GM12878 (cell line): ENCODE measurements around the gene RAC3. TPM values are rescaled to one million over a fixed set of nuclear protein-coding genes. Genes with fewer than 3 reads are reported as not detected.

Source experiments
- ATAC-seq: fragments of 200-7000 bp; cut with Tn5 transposase; 3 replicates; pipeline ENCODE4 v1.9.1; 2020; ENCODE audit warnings: mild to moderate bottlenecking, moderate library complexity
- BruUV-seq: library from RNA; stranded (reverse); fragments of 400-500 nt; replicated peaks from 2 replicates; lab custom pipeline; 2021; lab: Mats Ljungman, UMichigan
- CTCF ChIA-PET: fragments of 300-600 bp; sonication (Branson Sonifier 250); formaldehyde crosslinking; extraction: SDS; loops from one replicate; lab custom pipeline; 2021; ENCODE audit warnings: inconsistent platforms; lab: Yijun Ruan, JAX
- POLR2A ChIA-PET: fragments of 350-600 bp; formaldehyde crosslinking; extraction: SDS; loops from one replicate; lab custom pipeline; 2021; ENCODE audit warnings: inconsistent platforms; lab: Charles Lee
- RAD21 ChIA-PET: fragments of 300-600 bp; sonication (Branson Sonifier 250); formaldehyde crosslinking; loops from one replicate; lab custom pipeline; 2023; ENCODE audit warnings: antibody characterized with exemption; ENCODE audit not compliant: unreplicated experiment; lab: Charles Lee
- SMC1A ChIA-PET: fragments of 300-600 bp; sonication (Branson Sonifier 250); formaldehyde crosslinking; loops from one replicate; lab custom pipeline; 2023; ENCODE audit not compliant: unreplicated experiment, uncharacterized antibody; lab: Charles Lee
- DNase-seq: peaks from one replicate; pipeline ENCODE4 v3.0.0-alpha.2; 2011; ENCODE audit warnings: low read depth, low spot score
- FAIRE-seq: peaks from 3 replicates; lab custom pipeline; 2011; peaks lifted over from hg19 to GRCh38; lab: Jason Lieb, UNC
- H2AFZ ChIP-seq: 2 replicates; pipeline ENCODE4 v1.6.0; 2011; ENCODE audit warnings: low read depth, low read length, control low read depth; ENCODE audit not compliant: control insufficient read depth
- H3K27ac ChIP-seq: 2 replicates; pipeline ENCODE4 v1.5.1; 2011; ENCODE audit warnings: control low read depth; ENCODE audit not compliant: control insufficient read depth, insufficient read depth
- H3K27me3 ChIP-seq, 2 experiments: replicated peaks in 1 of 2; 2 replicates each; pipeline versions ENCODE4 v1.6.0 to v1.6.1; 2011; ENCODE audit warnings: low read length in 1 of 2; ENCODE audit not compliant: control insufficient read depth in 2 of 2, insufficient read depth in 2 of 2
- H3K36me3 ChIP-seq, 2 experiments: 2 replicates each; pipeline ENCODE4 v1.5.1; 2011; ENCODE audit warnings: low read length in 1 of 2; ENCODE audit not compliant: control insufficient read depth in 2 of 2, insufficient read depth in 2 of 2
- H3K4me1 ChIP-seq: 2 replicates; pipeline ENCODE4 v1.6.1; 2011; ENCODE audit warnings: mild to moderate bottlenecking, low read length, moderate library complexity, mixed read lengths; ENCODE audit not compliant: control insufficient read depth, insufficient read depth
- H3K4me2 ChIP-seq: 2 replicates; pipeline ENCODE4 v1.6.0; 2011; ENCODE audit warnings: control low read depth; ENCODE audit not compliant: control insufficient read depth, insufficient read depth
- H3K4me3 ChIP-seq: fragments of 200-600 bp; sonication (generic); 2 replicates; pipeline ENCODE4 v1.5.1; 2016
- H3K79me2 ChIP-seq: 2 replicates; pipeline ENCODE4 v1.6.0; 2011; ENCODE audit warnings: low read length; ENCODE audit not compliant: control insufficient read depth, insufficient read depth
- H3K9ac ChIP-seq: 2 replicates; pipeline ENCODE4 v1.8.0; 2011; ENCODE audit warnings: low read length, control low read depth, mixed read lengths; ENCODE audit not compliant: control insufficient read depth, insufficient read depth
- H3K9me3 ChIP-seq: replicated peaks from 3 replicates; pipeline ENCODE4 v1.5.1; 2011; ENCODE audit warnings: mild to moderate bottlenecking, low read length; ENCODE audit not compliant: control insufficient read depth, insufficient read depth
- H4K20me1 ChIP-seq: 2 replicates; pipeline ENCODE4 v1.6.0; 2011; ENCODE audit not compliant: control insufficient read depth, insufficient read depth
- BACH1 ChIP-seq: fragments of 450-650 bp; IDR thresholded peaks from 2 replicates; pipeline ENCODE4 v1.6.1; 2017; ENCODE audit warnings: mild to moderate bottlenecking, borderline replicate concordance
- BHLHE40 ChIP-seq, 2 experiments: fragments of 450-650 bp in 1 of 2; IDR thresholded peaks; 2 replicates each; pipeline ENCODE4 v1.6.1; 2011 to 2017; ENCODE audit warnings: low read depth in 2 of 2, borderline replicate concordance in 1 of 2, improper control_type of control experiment in 1 of 2, low read length in 1 of 2, mild to moderate bottlenecking in 1 of 2
- CEBPB ChIP-seq, 2 experiments: fragments of 150-350 bp in 1 of 2; IDR thresholded peaks; 2 replicates each; pipeline ENCODE4 v1.6.1; 2012 to 2014; ENCODE audit warnings: low read depth in 2 of 2, low read length in 2 of 2, borderline replicate concordance in 1 of 2, inconsistent platforms in 1 of 2
- CREB1 ChIP-seq: IDR thresholded peaks from 2 replicates; pipeline ENCODE4 v1.6.1; 2012; ENCODE audit warnings: low read depth, mild to moderate bottlenecking, inconsistent platforms
- CUX1 ChIP-seq: IDR thresholded peaks from 2 replicates; pipeline ENCODE4 v1.6.1; 2012; ENCODE audit warnings: improper control_type of control experiment, low read depth, low read length; ENCODE audit not compliant: insufficient replicate concordance
- DPF2 ChIP-seq: fragments of 450-650 bp; IDR thresholded peaks from 2 replicates; pipeline ENCODE4 v1.6.1; 2017; ENCODE audit warnings: mild to moderate bottlenecking
- EGR1 ChIP-seq, 2 experiments: IDR thresholded peaks; 1 replicate in 1 of 2; 2 replicates in 1 of 2; pipeline ENCODE4 v1.6.1; 2011 to 2012; ENCODE audit warnings: low read depth in 2 of 2, low read length in 2 of 2, borderline replicate concordance in 1 of 2, mild to moderate bottlenecking in 1 of 2, moderate library complexity in 1 of 2
- HDAC2 ChIP-seq: fragments of 200-600 bp; sonication (generic); IDR thresholded peaks from 2 replicates; pipeline ENCODE4 v1.6.1; 2017
- IKZF1 ChIP-seq: fragments of 450-650 bp; conservative IDR thresholded peaks from 2 replicates; pipeline ENCODE4 v1.6.1; 2017; ENCODE audit warnings: antibody characterized with exemption, mild to moderate bottlenecking
- MXI1 ChIP-seq: fragments of 150-350 bp; IDR thresholded peaks from 2 replicates; pipeline ENCODE4 v1.6.1; 2011; ENCODE audit warnings: low read depth, mild to moderate bottlenecking, inconsistent platforms, low read length, improper control_type of control experiment
- NBN ChIP-seq: fragments of 450-650 bp; IDR thresholded peaks from 2 replicates; pipeline ENCODE4 v1.6.1; 2016
- POLR2AphosphoS5 ChIP-seq: IDR thresholded peaks from 2 replicates; pipeline ENCODE4 v1.6.1; 2011; ENCODE audit warnings: mild to moderate bottlenecking, low read length, inconsistent platforms
- RUNX3 ChIP-seq: IDR thresholded peaks from 2 replicates; pipeline ENCODE4 v1.6.1; 2012; ENCODE audit warnings: low read length, inconsistent platforms
- SPI1 ChIP-seq: IDR thresholded peaks from 2 replicates; pipeline ENCODE4 v1.6.1; 2011; ENCODE audit warnings: low read depth, mild to moderate bottlenecking, low read length, moderate library complexity, borderline replicate concordance; ENCODE audit not compliant: insufficient read depth
- TAF1 ChIP-seq: IDR thresholded peaks from 2 replicates; pipeline ENCODE4 v1.6.1; 2011; ENCODE audit warnings: mild to moderate bottlenecking, low read depth, low read length, borderline replicate concordance
- TCF3 ChIP-seq: IDR thresholded peaks from 2 replicates; pipeline ENCODE4 v1.6.1; 2012; ENCODE audit warnings: low read depth, mild to moderate bottlenecking, low read length, borderline replicate concordance; ENCODE audit not compliant: insufficient read depth
- YY1 ChIP-seq: IDR thresholded peaks from 2 replicates; pipeline ENCODE4 v1.6.1; 2011; ENCODE audit warnings: low read depth, mild to moderate bottlenecking, low read length
- WGBS: methylation state at CpG from one replicate; pipeline ENCODE4 v1.1.6; 2016; ENCODE audit warnings: low lambda C conversion rate; ENCODE audit not compliant: insufficient replicate concordance, insufficient coverage; ENCODE audit errors: missing lambda C conversion rate; 5-methylcytosine and 5-hydroxymethylcytosine counted together
- in situ Hi-C: fragments of 300-500 bp; cut with MboI; formaldehyde crosslinking; loops from 9 replicates; pipeline ENCODE4 v1.14.3; 2018; ENCODE audit warnings: mixed read lengths
- intact Hi-C: fragments of 100-400 bp; cut with micrococcal nuclease; formaldehyde crosslinking; loops from one replicate; pipeline ENCODE4 v1.14.2; 2022; ENCODE audit not compliant: unreplicated experiment
- polyA plus RNA-seq, 11 experiments: library from polyadenylated mRNA; depleted of rRNA in 4 of 11; unstranded in 6 of 11; stranded (reverse) in 5 of 11; fragments of >200 nt; fragmentation: Nextera tagmentation in 4 of 11; fragmentation: Illumina TruSeq in 1 of 11; extraction: Ambion mirVana in 4 of 11; extraction: Trizol in 1 of 11; gene quantifications; 1 replicate in 1 of 11; 2 replicates in 10 of 11; pipeline versions ENCODE4 v1.2.1 to v1.2.3, GENCODE V29; 2011 to 2016; ENCODE audit warnings: inconsistent platforms in 2 of 11, missing spikeins in 2 of 11, low read depth in 1 of 11
- total RNA-seq, 4 experiments: library from RNA; depleted of rRNA in 3 of 4; stranded (reverse); fragments of >200 nt in 3 of 4; fragmentation: Illumina TruSeq in 1 of 4; extraction: Trizol in 1 of 4; gene quantifications; 2 replicates each; pipeline versions ENCODE4 v1.2.1 to v1.2.3, GENCODE V29; 2013 to 2021
- TF ChIP-seq, protein P1 (sequence below): IDR thresholded peaks from 2 replicates; pipeline ENCODE4 v1.6.1; 2012; ENCODE audit warnings: low read depth, low read length, improper control_type of control experiment

The RAC3 gene
- total and polyA plus RNA-seq, 10 of the 15 experiments (the other 5 are each of a cell fraction or from before 2014, with no cell fraction given): 0.11 to 32.9 (median 6.7) TPM

DNA sequence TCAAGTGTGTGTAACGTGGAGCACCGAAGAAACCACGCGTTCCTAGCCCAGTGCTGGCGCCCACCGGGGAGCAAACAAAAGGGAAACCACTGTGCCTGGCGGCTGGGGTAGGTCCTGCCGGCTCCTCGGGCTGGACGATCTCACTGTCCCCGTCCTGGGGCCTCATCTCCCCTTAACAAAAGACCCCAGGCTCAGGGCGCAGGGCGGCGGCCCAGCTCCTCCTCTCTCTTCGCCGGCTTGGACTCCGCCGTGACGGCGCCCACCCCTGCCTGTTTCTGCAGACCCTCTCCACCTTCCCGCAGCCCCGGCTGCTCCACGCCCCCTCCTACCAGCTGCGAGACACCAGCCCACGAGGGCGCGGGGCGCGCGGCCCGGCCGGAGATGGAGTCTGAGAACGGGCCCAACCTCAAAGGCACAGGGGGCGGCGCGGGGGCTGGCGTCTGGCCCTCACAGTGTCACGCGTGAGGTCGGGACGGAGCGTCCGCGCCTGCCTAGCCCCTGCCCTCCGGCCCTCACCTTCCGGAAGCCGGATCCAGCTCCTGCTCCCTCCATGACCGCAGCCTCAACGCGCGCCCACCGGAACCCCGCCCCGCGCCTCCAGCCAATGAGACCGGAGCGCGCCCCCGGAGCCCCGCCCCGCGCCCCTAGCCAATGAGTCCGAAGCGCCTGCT is 9.0 kb upstream of the RAC3 start, which contains the start of gene CENPX:
Gene CENPX (minus strand): TSS at position 569 of the 671 bp plus-strand sequence. CDS start 17 bp downstream, at position 552.
- RAD21 ChIA-PET: interaction anchor here (0.6 to 4.4 kb wide), 8 partner anchors 12 to 132 kb away, joined by 3 to 68 read pairs (median 6); partner anchors contain the start of genes DCXR and NOTUM
- H3K27ac ChIP-seq: peak within 1 kb of the TSS; percentile 69
- intact Hi-C loops (loop anchor here (5.0 kb wide), 1 partner anchor 160 kb away; the partner anchor contains the start of gene P4HB), in situ Hi-C loops (no loop called here)
- SMC1A ChIA-PET: interaction anchor here (0.9 to 1.8 kb wide), 7 partner anchors 15 to 287 kb away, joined by 3 to 9 read pairs (median 4); partner anchors contain the start of gene DCXR
- H3K36me3 ChIP-seq: no peaks in the 10 kb centered on the region; a peak in 2 of 4 replicates
- H3K9me3 ChIP-seq: no peaks in the 10 kb centered on the region
- ATAC-seq: no peak
- no peaks in the 10 kb centered on the region for H3K27me3 ChIP-seq
- peak within 1 kb of the TSS; percentile 96 for H3K4me2 ChIP-seq
- WGBS: 1% methylated on average over 44 of the region's 64 CpGs
- H3K9ac ChIP-seq: peak within 1 kb of the TSS; percentile 85
- H2AFZ ChIP-seq: peak within 1 kb of the TSS; percentile 94
- no peak for FAIRE-seq
- no peaks in the 10 kb centered on the region for H4K20me1 ChIP-seq
- CTCF ChIA-PET: interaction anchor here (0.6 to 5.0 kb wide), 12 partner anchors 12 to 288 kb away, joined by 3 to 89 read pairs (median 5); partner anchors contain the start of genes DCXR and NOTUM
- DNase-seq: no peak
- peaks cover 14% of the 10 kb centered on the region for H3K4me1 ChIP-seq
- TSS peak; percentile 75 for BruUV-seq
- H3K4me3 ChIP-seq: peak within 1 kb of the TSS; percentile 95
- POLR2A ChIA-PET: interaction anchor here (0.6 to 2.6 kb wide), 10 partner anchors 15 to 189 kb away, joined by 3 to 13 read pairs (median 4); partner anchors contain the start of genes ALYREF, ANAPC11, DCXR and FASN
- H3K79me2 ChIP-seq: peaks cover 26% of the 10 kb centered on the region
- TF ChIP-seq DPF2 (no peak), NBN (0 out of 2 replicates have a peak, but pooled peaks have one; percentile 31), YY1 (peak; percentile 64), BHLHE40 (IDR thresholded peaks at IDR 0.05; ENCODE audit: borderline replicate concordance in 1 of 2, low read depth in 2 of 2, low read length in 1 of 2) (peak; percentile 6 to 67; a peak in 2 of 4 replicates), EGR1 (IDR thresholded peaks at IDR 0.05; ENCODE audit: borderline replicate concordance in 1 of 2, low read depth in 2 of 2, low read length in 2 of 2) (0 out of 3 replicates have a peak, but pooled peaks of 1 of the 2 experiments have one; percentile 14), CEBPB (IDR thresholded peaks at IDR 0.05; ENCODE audit: borderline replicate concordance in 1 of 2, low read depth in 2 of 2, low read length in 2 of 2) (no peak), CUX1 (no peak), TCF3 (no peak), BACH1 (peak; percentile 40; the same call in 1 of the 2 replicates), CREB1 (no peak), HDAC2 (no peak), IKZF1 (peak; percentile 58; the same call in 1 of the 2 replicates), MXI1 (peak; percentile 39), TAF1 (peak; percentile 26; the same call in 1 of the 2 replicates), SPI1 (no peak), POLR2AphosphoS5 (peak; percentile 37; the same call in 1 of the 2 replicates), RUNX3 (peak; percentile 73)
- TF ChIP-seq, protein P1, sequence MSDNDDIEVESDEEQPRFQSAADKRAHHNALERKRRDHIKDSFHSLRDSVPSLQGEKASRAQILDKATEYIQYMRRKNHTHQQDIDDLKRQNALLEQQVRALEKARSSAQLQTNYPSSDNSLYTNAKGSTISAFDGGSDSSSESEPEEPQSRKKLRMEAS: peak; percentile 39; the same call in 1 of the 2 replicates
